Neural cell (in vitro differentiated cells): ENCODE results near the gene GAS7. TPM values are rescaled to one million over a fixed set of nuclear protein-coding genes. Genes with fewer than 3 reads are reported as not detected.

ENCODE experiments used
- H2AFZ ChIP-seq: fragments of 200-600, 300-800 bp; sonication (generic), shearing (Covaris generic); 2 replicates; pipeline ENCODE4 v1.6.0; 2014; ENCODE audit warnings: low read depth, mild to moderate bottlenecking, antibody characterized with exemption, low read length, moderate library complexity
- H3F3A ChIP-seq: fragments of 200-600 bp; shearing (Covaris generic); 2 replicates; pipeline ENCODE4 v1.6.1; 2016; ENCODE audit warnings: mild to moderate bottlenecking, moderate library complexity, mixed read lengths, antibody characterized with exemption, low read length; ENCODE audit not compliant: insufficient read depth, poor library complexity, severe bottlenecking
- H3K27ac ChIP-seq: fragments of 200-600, 300-800 bp; sonication (generic), shearing (Covaris generic); 2 replicates; pipeline ENCODE4 v1.5.1; 2014; ENCODE audit warnings: mild to moderate bottlenecking, low read length, moderate library complexity
- H3K27me3 ChIP-seq: fragments of 300-800, 200-600 bp; sonication (generic), shearing (Covaris generic); 2 replicates; pipeline ENCODE4 v1.6.0; 2014; ENCODE audit warnings: mild to moderate bottlenecking, low read depth, low read length, moderate library complexity; ENCODE audit not compliant: insufficient read depth
- H3K36me3 ChIP-seq: fragments of 300-800, 200-600 bp; sonication (generic), shearing (Covaris generic); 2 replicates; pipeline ENCODE4 v1.5.1; 2014; ENCODE audit warnings: mild to moderate bottlenecking, antibody characterized with exemption, low read length, moderate library complexity; ENCODE audit not compliant: insufficient read depth
- H3K4me2 ChIP-seq: fragments of 300-800, 200-600 bp; sonication (generic), shearing (Covaris generic); 2 replicates; pipeline ENCODE4 v1.6.0; 2014; ENCODE audit warnings: mild to moderate bottlenecking, low read length
- H3K4me3 ChIP-seq: fragments of 300-800, 200-600 bp; sonication (generic), shearing (Covaris generic); 2 replicates; pipeline ENCODE4 v1.5.1; 2014; ENCODE audit warnings: mild to moderate bottlenecking, low read length, moderate library complexity
- H3K79me2 ChIP-seq: fragments of 200-600 bp; shearing (Covaris generic); replicated peaks from 2 replicates; pipeline ENCODE4 v1.6.0; 2014; ENCODE audit warnings: mild to moderate bottlenecking, low read length, moderate library complexity; ENCODE audit not compliant: insufficient read depth
- H3K9ac ChIP-seq: fragments of 300-800, 200-600 bp; sonication (generic), shearing (Covaris generic); 2 replicates; pipeline ENCODE4 v1.6.1; 2016; ENCODE audit warnings: mild to moderate bottlenecking, low read length, mixed read lengths
- H3K9me2 ChIP-seq: fragments of 200-600 bp; shearing (Covaris generic); 2 replicates; pipeline ENCODE4 v1.6.1; 2016; ENCODE audit warnings: mild to moderate bottlenecking, low read length, mixed read lengths; ENCODE audit not compliant: insufficient read depth
- H3K9me3 ChIP-seq: fragments of 200-600, 300-800 bp; sonication (generic), shearing (Covaris generic); 2 replicates; pipeline ENCODE4 v1.6.1; 2016; ENCODE audit warnings: mild to moderate bottlenecking, mixed run types, low read length, moderate library complexity, mixed read lengths
- H4K20me1 ChIP-seq: fragments of 200-600 bp; shearing (Covaris generic); 2 replicates; pipeline ENCODE4 v1.6.1; 2016; ENCODE audit warnings: mild to moderate bottlenecking, mixed run types; ENCODE audit not compliant: insufficient read depth
- EP300 ChIP-seq: fragments of 450-650 bp; conservative IDR thresholded peaks from 2 replicates; pipeline ENCODE4 v1.6.1; 2014; ENCODE audit warnings: antibody characterized with exemption, mild to moderate bottlenecking, moderate library complexity; ENCODE audit not compliant: poor library complexity, severe bottlenecking
- EZH2 ChIP-seq: fragments of 200-600, 300-800 bp; shearing (Covaris generic), sonication (generic); IDR thresholded peaks from 2 replicates; pipeline ENCODE4 v1.6.1; 2014; ENCODE audit warnings: antibody characterized with exemption, low read length, borderline replicate concordance, mild to moderate bottlenecking; ENCODE audit not compliant: insufficient read depth, poor library complexity, severe bottlenecking
- MXI1 ChIP-seq: fragments of 450-650 bp; conservative IDR thresholded peaks from 2 replicates; pipeline ENCODE4 v1.6.1; 2014; ENCODE audit warnings: antibody characterized with exemption, mild to moderate bottlenecking; ENCODE audit not compliant: poor library complexity, severe bottlenecking
- POLR2AphosphoS5 ChIP-seq: IDR thresholded peaks from 2 replicates; pipeline ENCODE4 v1.6.1; 2012
- RAD21 ChIP-seq: fragments of 450-650 bp; conservative IDR thresholded peaks from 2 replicates; pipeline ENCODE4 v1.6.1; 2014; ENCODE audit warnings: antibody characterized with exemption, mild to moderate bottlenecking, moderate library complexity
- SMC3 ChIP-seq: fragments of 450-650 bp; conservative IDR thresholded peaks from 2 replicates; pipeline ENCODE4 v1.6.1; 2014; ENCODE audit warnings: antibody characterized with exemption, mild to moderate bottlenecking, moderate library complexity; ENCODE audit not compliant: poor library complexity
- TAF1 ChIP-seq: IDR thresholded peaks from 2 replicates; pipeline ENCODE4 v1.6.1; 2012; ENCODE audit warnings: low read depth
- polyA plus RNA-seq: library from polyadenylated mRNA; depleted of rRNA; stranded (reverse); fragments of >200 nt; gene quantifications from 2 replicates; pipeline ENCODE4 v1.2.3, GENCODE V29; 2014
- TF ChIP-seq, protein P1 (sequence below): IDR thresholded peaks from 2 replicates; pipeline ENCODE4 v1.6.1; 2012; ENCODE audit warnings: borderline replicate concordance
- TF ChIP-seq, protein P2 (sequence below): fragments of 450-650 bp; IDR thresholded peaks from 2 replicates; pipeline ENCODE4 v1.5.1; 2014; ENCODE audit warnings: antibody characterized with exemption, mild to moderate bottlenecking, moderate library complexity; ENCODE audit not compliant: poor library complexity, severe bottlenecking

The GAS7 gene
- polyA plus RNA-seq, 1 donor from 2014 or later, result 23.6 TPM

DNA sequence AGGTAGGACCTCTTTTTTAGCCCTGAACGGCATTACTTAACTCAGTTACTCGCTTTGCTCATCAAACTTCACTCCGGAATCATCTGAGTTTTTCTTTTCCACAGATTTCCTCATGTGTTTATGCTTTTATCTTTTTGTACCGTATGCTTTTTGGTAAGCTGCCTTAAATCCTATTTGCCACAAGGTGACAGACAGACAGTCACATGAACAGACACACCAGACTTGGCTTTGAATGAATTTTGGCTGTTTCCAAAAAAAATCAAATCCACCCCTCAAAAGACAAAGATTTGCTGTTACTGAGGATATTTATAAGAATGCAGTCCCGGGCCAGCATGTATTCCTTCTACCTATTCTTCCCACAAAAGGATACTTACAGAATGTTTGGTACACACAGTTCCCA lies 10.9 kb downstream of the GAS7 start:
- Histone ChIP-seq H3K9me3 (no peaks in the 10 kb centered on the region), H3K4me2 (no peak overlapping the region), H3K27ac (no peak overlapping the region), H3K36me3 (no peaks in the 10 kb centered on the region), H4K20me1 (no peaks in the 10 kb centered on the region), H3K79me2 (no peaks in the 10 kb centered on the region), H3K4me3 (no peak overlapping the region), H2AFZ (no peak overlapping the region), H3K27me3 (no peaks in the 10 kb centered on the region), H3K9me2 (no peaks in the 10 kb centered on the region), H3K9ac (no peak overlapping the region), H3F3A (no peaks in the 10 kb centered on the region)
- TF ChIP-seq SMC3 (no peak), EZH2 (no peak), POLR2AphosphoS5 (no peak), MXI1 (no peak), RAD21 (no peak), EP300 (no peak), TAF1 (no peak)
- TF ChIP-seq, protein P1, sequence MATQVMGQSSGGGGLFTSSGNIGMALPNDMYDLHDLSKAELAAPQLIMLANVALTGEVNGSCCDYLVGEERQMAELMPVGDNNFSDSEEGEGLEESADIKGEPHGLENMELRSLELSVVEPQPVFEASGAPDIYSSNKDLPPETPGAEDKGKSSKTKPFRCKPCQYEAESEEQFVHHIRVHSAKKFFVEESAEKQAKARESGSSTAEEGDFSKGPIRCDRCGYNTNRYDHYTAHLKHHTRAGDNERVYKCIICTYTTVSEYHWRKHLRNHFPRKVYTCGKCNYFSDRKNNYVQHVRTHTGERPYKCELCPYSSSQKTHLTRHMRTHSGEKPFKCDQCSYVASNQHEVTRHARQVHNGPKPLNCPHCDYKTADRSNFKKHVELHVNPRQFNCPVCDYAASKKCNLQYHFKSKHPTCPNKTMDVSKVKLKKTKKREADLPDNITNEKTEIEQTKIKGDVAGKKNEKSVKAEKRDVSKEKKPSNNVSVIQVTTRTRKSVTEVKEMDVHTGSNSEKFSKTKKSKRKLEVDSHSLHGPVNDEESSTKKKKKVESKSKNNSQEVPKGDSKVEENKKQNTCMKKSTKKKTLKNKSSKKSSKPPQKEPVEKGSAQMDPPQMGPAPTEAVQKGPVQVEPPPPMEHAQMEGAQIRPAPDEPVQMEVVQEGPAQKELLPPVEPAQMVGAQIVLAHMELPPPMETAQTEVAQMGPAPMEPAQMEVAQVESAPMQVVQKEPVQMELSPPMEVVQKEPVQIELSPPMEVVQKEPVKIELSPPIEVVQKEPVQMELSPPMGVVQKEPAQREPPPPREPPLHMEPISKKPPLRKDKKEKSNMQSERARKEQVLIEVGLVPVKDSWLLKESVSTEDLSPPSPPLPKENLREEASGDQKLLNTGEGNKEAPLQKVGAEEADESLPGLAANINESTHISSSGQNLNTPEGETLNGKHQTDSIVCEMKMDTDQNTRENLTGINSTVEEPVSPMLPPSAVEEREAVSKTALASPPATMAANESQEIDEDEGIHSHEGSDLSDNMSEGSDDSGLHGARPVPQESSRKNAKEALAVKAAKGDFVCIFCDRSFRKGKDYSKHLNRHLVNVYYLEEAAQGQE, result no peak
- TF ChIP-seq, protein P2, sequence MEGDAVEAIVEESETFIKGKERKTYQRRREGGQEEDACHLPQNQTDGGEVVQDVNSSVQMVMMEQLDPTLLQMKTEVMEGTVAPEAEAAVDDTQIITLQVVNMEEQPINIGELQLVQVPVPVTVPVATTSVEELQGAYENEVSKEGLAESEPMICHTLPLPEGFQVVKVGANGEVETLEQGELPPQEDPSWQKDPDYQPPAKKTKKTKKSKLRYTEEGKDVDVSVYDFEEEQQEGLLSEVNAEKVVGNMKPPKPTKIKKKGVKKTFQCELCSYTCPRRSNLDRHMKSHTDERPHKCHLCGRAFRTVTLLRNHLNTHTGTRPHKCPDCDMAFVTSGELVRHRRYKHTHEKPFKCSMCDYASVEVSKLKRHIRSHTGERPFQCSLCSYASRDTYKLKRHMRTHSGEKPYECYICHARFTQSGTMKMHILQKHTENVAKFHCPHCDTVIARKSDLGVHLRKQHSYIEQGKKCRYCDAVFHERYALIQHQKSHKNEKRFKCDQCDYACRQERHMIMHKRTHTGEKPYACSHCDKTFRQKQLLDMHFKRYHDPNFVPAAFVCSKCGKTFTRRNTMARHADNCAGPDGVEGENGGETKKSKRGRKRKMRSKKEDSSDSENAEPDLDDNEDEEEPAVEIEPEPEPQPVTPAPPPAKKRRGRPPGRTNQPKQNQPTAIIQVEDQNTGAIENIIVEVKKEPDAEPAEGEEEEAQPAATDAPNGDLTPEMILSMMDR, result no peak

DNA sequence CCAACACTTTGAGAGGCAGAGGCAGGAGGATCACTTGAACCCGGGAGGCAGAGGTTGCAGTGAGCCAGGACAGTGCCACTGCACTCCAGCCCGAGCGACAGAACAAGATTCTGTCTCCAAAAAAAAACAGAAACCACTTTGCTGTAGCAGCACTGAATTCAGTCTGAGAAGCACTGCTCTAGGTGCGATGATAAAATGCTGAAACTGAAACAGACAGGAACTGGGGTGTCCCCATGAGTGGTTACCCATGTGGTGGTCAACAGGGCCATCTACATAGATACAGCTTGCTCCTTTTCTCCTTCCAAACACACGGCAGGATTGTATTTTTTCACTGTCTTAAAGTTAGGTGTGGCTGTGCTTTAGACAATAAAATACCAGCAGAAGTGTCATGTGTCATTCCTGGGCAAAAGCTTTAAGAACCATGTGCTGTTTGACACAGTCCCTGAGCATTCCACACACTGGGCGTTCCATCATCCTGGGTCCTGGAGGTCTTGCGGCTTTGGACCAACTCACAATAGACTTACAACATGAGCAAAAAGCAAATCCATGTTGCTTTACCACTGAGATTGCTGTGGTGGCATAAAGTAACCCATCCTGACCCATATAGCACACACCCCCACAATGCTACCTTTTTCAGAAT lies 11.5 kb downstream of the GAS7 start:
- Histone ChIP-seq H3K79me2 (no peaks in the 10 kb centered on the region), H3K4me2 (no peak overlapping the region)
- TF ChIP-seq EZH2, result no peak
- TF ChIP-seq MXI1, result no peak
- TF ChIP-seq, protein P2, result no peak
- no peak for TF ChIP-seq SMC3
- TF ChIP-seq, protein P1, result no peak
- no peak for TF ChIP-seq EP300
- no peak for TF ChIP-seq RAD21
- no peak for TF ChIP-seq POLR2AphosphoS5
- no peak for TF ChIP-seq TAF1

More for the DNA sequence above, 11.5 kb downstream of the GAS7 start:
- Histone ChIP-seq H3K4me3 (no peak overlapping the region), H3K27ac (no peak overlapping the region), H3K27me3 (no peaks in the 10 kb centered on the region), H3K9me2 (no peaks in the 10 kb centered on the region), H3K9ac (no peak overlapping the region), H4K20me1 (no peaks in the 10 kb centered on the region), H3K36me3 (no peaks in the 10 kb centered on the region), H3K9me3 (no peaks in the 10 kb centered on the region), H2AFZ (no peak overlapping the region), H3F3A (no peaks in the 10 kb centered on the region)
